HG03108 (cell line): ENCODE results near the gene PSME3IP1.
"Not testable (repeated sequence)": the region's sequence is repeated elsewhere in the genome, so short reads cannot be mapped to it uniquely, and the experiment has no call there.

Experiments used
- ATAC-seq: cut with Tn5 transposase; IDR thresholded peaks from one replicate; pipeline ENCODE4 v1.9.1; 2021; ENCODE audit warnings: moderate library complexity; ENCODE audit not compliant: unreplicated experiment

PSME3IP1 gene

GRCh38 chr16:57200321-57200720, 14.5 kb upstream of the PSME3IP1 start:
- not testable (repeated sequence) for ATAC-seq

- no peak for ATAC-seq
Measured at GRCh38 chr16:57196753-57197152, 10.9 kb upstream of the PSME3IP1 start.

GRCh38 chr16:57196286-57196685, 10.4 kb upstream of the PSME3IP1 start:
- no peak for ATAC-seq

- ATAC-seq: no peak
Measured at GRCh38 chr16:57194512-57194911, 8.7 kb upstream of the PSME3IP1 start.

GRCh38 chr16:57192720-57193486, 7.1 kb upstream of the PSME3IP1 start:
- ATAC-seq: no peak

GRCh38 chr16:57192146-57192545, 6.3 kb upstream of the PSME3IP1 start:
- ATAC-seq: no peak

GRCh38 chr16:57191056-57191571, 5.3 kb upstream of the PSME3IP1 start:
- ATAC-seq: no peak

- no peak for ATAC-seq
Measured at GRCh38 chr16:57190136-57190535, 4.3 kb upstream of the PSME3IP1 start.

- not testable (repeated sequence) for ATAC-seq
Measured at GRCh38 chr16:57189527-57189926, 3.7 kb upstream of the PSME3IP1 start.

- no peak for ATAC-seq
Measured at GRCh38 chr16:57188711-57189002, 2.8 kb upstream of the PSME3IP1 start.

- not testable (repeated sequence) for ATAC-seq
Measured at GRCh38 chr16:57187902-57188710, 2.3 kb upstream of the PSME3IP1 start.

- no peak for ATAC-seq
Measured at GRCh38 chr16:57186872-57187854, 1.3 kb upstream of the PSME3IP1 start.

GRCh38 chr16:57185446-57185944, 344 bp downstream of the PSME3IP1 start:
- peak; percentile 23 for ATAC-seq

GRCh38 chr16:57184887-57185445, 873 bp downstream of the PSME3IP1 start:
- no peak for ATAC-seq

GRCh38 chr16:57184113-57184512, 1.7 kb downstream of the PSME3IP1 start:
- ATAC-seq: no peak

- ATAC-seq: no peak
Measured at GRCh38 chr16:57179215-57179828, 6.5 kb downstream of the PSME3IP1 start.

- ATAC-seq: no peak
Measured at GRCh38 chr16:57178793-57179212, 7.0 kb downstream of the PSME3IP1 start.

- ATAC-seq: no peak
Measured at GRCh38 chr16:57178196-57178595, 7.6 kb downstream of the PSME3IP1 start.

GRCh38 chr16:57175896-57176295, 9.9 kb downstream of the PSME3IP1 start:
- ATAC-seq: no peak

GRCh38 chr16:57172721-57173290, 13.0 kb downstream of the PSME3IP1 start:
- no peak for ATAC-seq
